HG03575 (cell line): Measurements from ENCODE around the gene GRK5.

ENCODE experiments used
- ATAC-seq: cut with Tn5 transposase; IDR thresholded peaks from one replicate; pipeline ENCODE4 v1.9.1; 2021; ENCODE audit not compliant: unreplicated experiment, insufficient number of reproducible peaks, low FRiP score; ENCODE audit errors: extremely low read depth

The GRK5 gene

GRCh38 chr10:119344381-119344780, 137.0 kb downstream of the GRK5 start:
- no peak for ATAC-seq

- ATAC-seq = no peak
These were observed 138.9 kb downstream of the GRK5 start for GRCh38 chr10:119346095-119346832.

GRCh38 chr10:119347181-119347974, 140.0 kb downstream of the GRK5 start:
- no peak for ATAC-seq

- ATAC-seq = no peak
These were observed 140.7 kb downstream of the GRK5 start for GRCh38 chr10:119348106-119348505.

GRCh38 chr10:119348516-119349240, 141.3 kb downstream of the GRK5 start:
- no peak for ATAC-seq

GRCh38 chr10:119349341-119349740, 142.0 kb downstream of the GRK5 start:
- no peak for ATAC-seq

- ATAC-seq = no peak
These were observed 142.6 kb downstream of the GRK5 start for GRCh38 chr10:119349937-119350501.

- no peak for ATAC-seq
These were observed 143.2 kb downstream of the GRK5 start for GRCh38 chr10:119350502-119351097.

- ATAC-seq = no peak
These were observed 143.8 kb downstream of the GRK5 start for GRCh38 chr10:119351189-119351588.

- ATAC-seq = no peak
These were observed 144.7 kb downstream of the GRK5 start for GRCh38 chr10:119352042-119352441.

GRCh38 chr10:119352807-119353206, 145.4 kb downstream of the GRK5 start:
- no peak for ATAC-seq

- no peak for ATAC-seq
These were observed 146.1 kb downstream of the GRK5 start for GRCh38 chr10:119353421-119353820.

GRCh38 chr10:119355930-119356329, 148.6 kb downstream of the GRK5 start:
- no peak for ATAC-seq

- no peak for ATAC-seq
These were observed 150.2 kb downstream of the GRK5 start for GRCh38 chr10:119357412-119358151.

- ATAC-seq = no peak
These were observed 150.8 kb downstream of the GRK5 start for GRCh38 chr10:119358152-119358512.

GRCh38 chr10:119358567-119358966, 151.2 kb downstream of the GRK5 start:
- no peak for ATAC-seq

- no peak for ATAC-seq
These were observed 151.7 kb downstream of the GRK5 start for GRCh38 chr10:119359025-119359424.

GRCh38 chr10:119360181-119360921, 153.0 kb downstream of the GRK5 start:
- no peak for ATAC-seq
